Retinal pigment epithelial cell (primary cell): Measurements from ENCODE around the gene SH3BGRL3.
"Not testable (repeated sequence)": the region's sequence is repeated elsewhere in the genome, so short reads cannot be mapped to it uniquely, and the experiment has no call there.

Source experiments
- DNase-seq: peaks from one replicate; pipeline ENCODE4 v3.0.0-alpha.2; 2010; ENCODE audit warnings: low read depth
- H3K4me3 ChIP-seq: 2 replicates; pipeline ENCODE4 v1.5.1; 2011; ENCODE audit warnings: mild to moderate bottlenecking, low read length, control low read depth, moderate library complexity
- CTCF ChIP-seq: conservative IDR thresholded peaks from 2 replicates; pipeline ENCODE4 v1.5.1; 2011; ENCODE audit warnings: low read depth, low read length, control low read depth, inconsistent platforms

Gene SH3BGRL3

GRCh38 chr1:26279456-26280332 is at the start of gene SH3BGRL3:
Gene SH3BGRL3, plus strand, starts transcription at chr1:26280086. Its CDS starts 70 bp downstream, at chr1:26280156.
- peak within 1 kb of the TSS; percentile 70 for H3K4me3 ChIP-seq
- DNase-seq, result no peak
- peak; percentile 59 for TF ChIP-seq CTCF

DNA sequence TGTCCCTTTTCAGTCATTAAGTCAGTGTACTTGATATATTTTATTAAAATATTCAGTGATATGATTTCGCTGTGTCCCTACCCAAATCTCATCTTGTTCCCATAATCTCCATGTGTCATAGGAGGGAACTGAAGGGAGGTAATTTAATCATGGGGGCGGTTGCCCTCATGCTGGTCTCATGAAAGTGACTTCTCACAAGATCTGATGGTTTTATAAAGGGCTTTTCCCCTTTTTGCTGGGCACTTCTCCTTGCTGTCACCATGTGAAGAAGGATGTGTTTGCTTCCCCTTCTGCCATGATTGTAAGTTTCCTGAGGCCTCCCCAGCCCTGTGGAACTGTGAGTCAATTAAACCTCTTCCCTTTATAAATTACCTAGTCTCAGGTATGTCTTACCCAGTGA is 49.2 kb upstream of the SH3BGRL3 start:
- not testable (repeated sequence) for DNase-seq

DNA sequence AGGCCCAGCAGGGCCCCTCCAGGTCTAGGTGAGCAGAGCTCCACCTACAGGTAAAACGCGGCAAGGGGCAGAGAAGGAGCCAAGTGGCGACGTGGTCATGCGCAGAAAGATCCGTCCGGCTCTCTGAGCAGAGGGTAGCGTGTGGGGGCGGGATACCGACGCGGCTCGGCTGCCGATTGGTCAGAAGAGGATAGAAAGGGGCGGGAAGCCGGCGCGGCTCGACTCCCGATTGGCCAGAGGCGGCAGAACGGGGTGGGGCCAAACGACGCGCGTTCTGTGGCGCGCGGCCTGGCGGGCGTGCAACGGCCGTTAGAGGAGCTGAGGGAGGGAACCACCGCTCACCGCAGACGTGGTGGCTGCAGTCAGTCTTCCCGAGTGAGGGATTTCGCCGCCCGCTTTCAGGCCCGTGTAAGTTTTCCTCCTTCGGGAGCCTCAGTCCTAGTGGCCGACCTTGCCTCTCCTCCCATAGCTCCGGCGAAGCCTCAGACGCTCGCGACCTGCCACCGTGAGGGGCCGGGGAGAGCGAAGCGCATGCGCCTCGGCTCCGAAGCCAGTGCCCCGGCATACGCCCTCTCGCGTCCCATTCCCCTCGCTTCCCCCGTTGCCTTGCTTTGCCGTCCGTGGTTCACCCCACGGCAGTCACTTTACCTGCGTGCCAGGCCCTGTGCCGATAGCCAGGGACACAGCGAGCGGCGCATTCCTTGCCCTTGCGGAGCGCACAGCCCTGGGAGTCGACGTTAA is 45.8 kb upstream of the SH3BGRL3 start, which contains the start of gene CEP85:
CEP85 (plus strand) TSS at position 298 of the 741 bp plus-strand sequence. CDS start 5,584 bp downstream, outside the sequence.
- peak; percentile 86 for DNase-seq
- H3K4me3 ChIP-seq, result peak within 1 kb of the TSS; percentile 92
- TF ChIP-seq CTCF, result peak; percentile 96

More for the DNA sequence above, 49.2 kb upstream of the SH3BGRL3 start:
- not testable (repeated sequence) for H3K4me3 ChIP-seq

GRCh38 chr1:26234644-26235370 is 45.1 kb upstream of the SH3BGRL3 start:
- no peak for DNase-seq
- TF ChIP-seq CTCF, result peak; percentile 21

DNA sequence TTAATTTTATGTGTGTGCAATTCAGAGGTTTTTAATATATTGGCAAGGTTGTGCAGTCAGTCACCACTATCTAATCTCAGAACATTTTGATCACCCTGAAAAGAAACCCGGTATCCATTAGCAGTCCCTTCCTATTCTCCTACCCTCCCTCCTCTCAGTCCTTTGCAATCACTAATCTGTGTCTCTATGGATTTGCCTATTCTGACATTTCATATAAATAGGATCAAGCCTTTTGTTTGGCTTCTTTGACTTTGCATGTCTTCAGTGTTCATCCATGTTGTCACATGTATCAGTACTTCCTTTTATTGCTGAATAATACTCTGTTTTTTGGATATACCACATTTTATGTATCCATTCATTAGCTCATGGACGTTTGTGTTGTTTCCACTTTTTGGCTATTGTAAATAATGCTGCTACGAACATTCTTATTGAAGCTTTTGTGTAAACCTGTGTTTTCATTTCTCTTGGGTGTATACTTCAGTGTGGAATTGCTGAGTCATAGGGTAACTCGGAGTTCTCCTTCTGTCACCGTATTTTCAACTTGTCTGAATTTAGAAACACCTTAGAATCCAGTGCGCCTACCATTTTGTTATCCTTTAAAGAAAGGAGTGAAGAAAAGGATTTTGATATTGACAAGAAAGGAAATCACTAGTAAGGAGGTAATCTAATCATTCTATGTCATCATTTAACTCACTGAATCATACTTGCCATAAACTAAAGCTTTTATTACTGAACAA is 42.5 kb upstream of the SH3BGRL3 start:
- H3K4me3 ChIP-seq, result no peak overlapping the region
- DNase-seq, result no peak
- no peak for TF ChIP-seq CTCF

More at GRCh38 chr1:26234644-26235370, 45.1 kb upstream of the SH3BGRL3 start:
- H3K4me3 ChIP-seq, result peak overlapping the region; percentile 92

DNA sequence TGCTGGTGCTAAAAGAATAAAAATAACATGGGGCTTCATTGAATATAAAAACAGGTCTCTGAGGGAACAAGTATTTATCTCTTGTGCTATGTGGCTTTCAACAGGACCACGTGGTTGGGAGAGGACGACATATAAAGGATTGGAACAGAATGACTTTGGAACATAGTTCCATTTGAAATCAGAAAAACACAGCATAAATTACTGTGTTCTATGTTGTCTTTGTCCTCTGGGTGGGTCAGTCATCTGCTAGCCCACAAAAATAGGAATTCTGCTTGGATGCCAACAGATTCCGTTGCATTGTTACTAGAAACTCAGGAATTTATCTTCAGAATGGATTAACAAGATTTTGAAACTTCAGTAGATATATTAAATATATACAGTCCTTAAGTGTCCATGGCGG is 40.0 kb upstream of the SH3BGRL3 start:
- TF ChIP-seq CTCF, result no peak

More for the DNA sequence above, 40.0 kb upstream of the SH3BGRL3 start:
- DNase-seq, result no peak
- H3K4me3 ChIP-seq, result no peak overlapping the region
